Ishikawa (cell line): ENCODE measurements around the gene ACAN.

ENCODE experiments used
- CREB1 ChIP-seq: IDR thresholded peaks from 2 replicates; pipeline ENCODE4 v1.6.1; 2012; ENCODE audit warnings: low read depth
- EGR1 ChIP-seq: IDR thresholded peaks from 2 replicates; pipeline ENCODE4 v1.6.1; 2012
- EP300 ChIP-seq: IDR thresholded peaks from 2 replicates; pipeline ENCODE4 v1.6.1; 2012; ENCODE audit warnings: borderline replicate concordance
- MAX ChIP-seq: IDR thresholded peaks from 2 replicates; pipeline ENCODE4 v1.6.1; 2012
- NFIC ChIP-seq: IDR thresholded peaks from 2 replicates; pipeline ENCODE4 v1.6.1; 2012
- RAD21 ChIP-seq: IDR thresholded peaks from 2 replicates; pipeline ENCODE4 v1.6.1; 2012; ENCODE audit warnings: low read depth
- REST ChIP-seq: IDR thresholded peaks from 2 replicates; pipeline ENCODE4 v1.6.1; 2012; ENCODE audit warnings: low read depth, mild to moderate bottlenecking
- TAF1 ChIP-seq: IDR thresholded peaks from 2 replicates; pipeline ENCODE4 v1.6.1; 2012; ENCODE audit warnings: low read depth, mild to moderate bottlenecking
- TCF12 ChIP-seq: IDR thresholded peaks from 2 replicates; pipeline ENCODE4 v1.6.1; 2012; ENCODE audit warnings: low read depth
- YY1 ChIP-seq: IDR thresholded peaks from 2 replicates; pipeline ENCODE4 v1.6.1; 2012; ENCODE audit warnings: low read depth
- ZBTB7A ChIP-seq: IDR thresholded peaks from 2 replicates; pipeline ENCODE4 v1.6.1; 2012; ENCODE audit warnings: low read depth

DNA sequence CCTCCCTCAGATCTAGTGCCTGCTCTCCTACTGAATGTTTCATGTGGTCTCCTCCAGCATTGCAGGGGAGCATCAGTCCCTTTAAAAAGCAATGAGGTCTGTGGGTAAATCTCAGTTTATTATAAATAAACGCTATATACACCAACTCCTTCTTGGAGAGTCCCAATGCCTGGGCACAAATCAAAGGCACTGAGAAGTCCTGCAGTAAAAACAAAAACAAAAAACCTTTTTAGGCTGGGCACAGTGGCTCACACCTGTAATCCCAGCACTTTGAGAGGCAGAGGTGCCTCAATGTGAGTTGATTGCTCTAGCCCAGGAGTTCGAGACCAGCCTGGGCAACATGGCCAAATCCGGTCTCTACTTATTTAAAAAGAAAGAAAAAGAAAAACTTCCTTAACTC lies 45.0 kb downstream of the ACAN start:
- TF ChIP-seq REST (no peak), EP300 (no peak), MAX (no peak), TAF1 (no peak), YY1 (no peak), ZBTB7A (no peak), RAD21 (no peak), NFIC (no peak), EGR1 (no peak), TCF12 (no peak), CREB1 (no peak)
